C4-2B (cell line): Measurements from ENCODE around the gene SAP25.

Experiments
- H3K27ac ChIP-seq: fragments of 450-650 bp; 2 replicates; pipeline ENCODE4 v1.5.1; 2017
- ZFX ChIP-seq: fragments of 450-650 bp; IDR thresholded peaks from 2 replicates; pipeline ENCODE4 v1.6.1; 2017
- TF ChIP-seq, protein P1 (sequence below): fragments of 450-650 bp; conservative IDR thresholded peaks from 2 replicates; pipeline ENCODE4 v1.5.1; 2017; ENCODE audit warnings: mild to moderate bottlenecking

SAP25 gene

DNA sequence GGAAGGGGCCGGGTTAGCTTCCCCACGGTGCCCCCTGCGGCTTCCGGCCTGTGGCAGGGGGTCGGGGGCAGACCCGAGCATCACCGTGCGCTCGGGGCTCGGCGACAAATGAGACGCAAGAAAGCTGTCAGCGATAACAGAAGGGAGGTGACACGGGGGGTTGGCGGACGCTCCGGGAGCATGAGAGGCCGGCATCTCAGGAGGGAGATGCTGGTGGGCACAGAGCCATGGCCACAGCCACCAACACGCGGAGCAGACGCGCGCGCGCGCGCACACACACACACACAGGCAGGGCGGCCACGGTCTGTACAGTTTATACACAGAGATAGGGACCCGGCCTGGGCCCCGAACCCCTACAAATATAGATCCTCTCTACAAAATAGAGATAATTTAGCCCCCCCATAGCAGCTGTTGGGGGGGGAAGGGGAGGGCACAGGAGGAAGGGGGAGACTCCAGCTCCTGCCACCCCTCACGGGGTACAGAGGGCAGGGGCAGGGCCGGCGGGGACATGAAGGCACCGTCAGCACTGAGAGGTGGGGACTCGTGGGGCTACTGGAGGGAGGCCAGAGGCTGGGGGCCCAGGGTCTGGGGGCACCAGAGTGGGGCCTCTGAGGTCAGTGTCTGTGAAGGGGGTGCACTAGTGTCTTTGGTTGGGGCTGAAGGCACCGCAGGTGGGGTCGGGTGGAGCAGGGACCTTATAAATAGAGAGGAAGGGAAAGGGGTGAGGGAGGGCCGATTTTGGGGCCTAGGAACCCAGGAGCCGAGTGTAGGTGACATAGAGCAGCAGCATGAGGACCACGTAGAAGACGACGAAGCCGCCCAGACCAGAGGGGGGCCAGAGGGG, 884 bp upstream of the SAP25 start:
- H3K27ac ChIP-seq: no peak overlapping the region
- TF ChIP-seq, protein P1, sequence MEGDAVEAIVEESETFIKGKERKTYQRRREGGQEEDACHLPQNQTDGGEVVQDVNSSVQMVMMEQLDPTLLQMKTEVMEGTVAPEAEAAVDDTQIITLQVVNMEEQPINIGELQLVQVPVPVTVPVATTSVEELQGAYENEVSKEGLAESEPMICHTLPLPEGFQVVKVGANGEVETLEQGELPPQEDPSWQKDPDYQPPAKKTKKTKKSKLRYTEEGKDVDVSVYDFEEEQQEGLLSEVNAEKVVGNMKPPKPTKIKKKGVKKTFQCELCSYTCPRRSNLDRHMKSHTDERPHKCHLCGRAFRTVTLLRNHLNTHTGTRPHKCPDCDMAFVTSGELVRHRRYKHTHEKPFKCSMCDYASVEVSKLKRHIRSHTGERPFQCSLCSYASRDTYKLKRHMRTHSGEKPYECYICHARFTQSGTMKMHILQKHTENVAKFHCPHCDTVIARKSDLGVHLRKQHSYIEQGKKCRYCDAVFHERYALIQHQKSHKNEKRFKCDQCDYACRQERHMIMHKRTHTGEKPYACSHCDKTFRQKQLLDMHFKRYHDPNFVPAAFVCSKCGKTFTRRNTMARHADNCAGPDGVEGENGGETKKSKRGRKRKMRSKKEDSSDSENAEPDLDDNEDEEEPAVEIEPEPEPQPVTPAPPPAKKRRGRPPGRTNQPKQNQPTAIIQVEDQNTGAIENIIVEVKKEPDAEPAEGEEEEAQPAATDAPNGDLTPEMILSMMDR: no peak
- TF ChIP-seq ZFX: no peak

DNA sequence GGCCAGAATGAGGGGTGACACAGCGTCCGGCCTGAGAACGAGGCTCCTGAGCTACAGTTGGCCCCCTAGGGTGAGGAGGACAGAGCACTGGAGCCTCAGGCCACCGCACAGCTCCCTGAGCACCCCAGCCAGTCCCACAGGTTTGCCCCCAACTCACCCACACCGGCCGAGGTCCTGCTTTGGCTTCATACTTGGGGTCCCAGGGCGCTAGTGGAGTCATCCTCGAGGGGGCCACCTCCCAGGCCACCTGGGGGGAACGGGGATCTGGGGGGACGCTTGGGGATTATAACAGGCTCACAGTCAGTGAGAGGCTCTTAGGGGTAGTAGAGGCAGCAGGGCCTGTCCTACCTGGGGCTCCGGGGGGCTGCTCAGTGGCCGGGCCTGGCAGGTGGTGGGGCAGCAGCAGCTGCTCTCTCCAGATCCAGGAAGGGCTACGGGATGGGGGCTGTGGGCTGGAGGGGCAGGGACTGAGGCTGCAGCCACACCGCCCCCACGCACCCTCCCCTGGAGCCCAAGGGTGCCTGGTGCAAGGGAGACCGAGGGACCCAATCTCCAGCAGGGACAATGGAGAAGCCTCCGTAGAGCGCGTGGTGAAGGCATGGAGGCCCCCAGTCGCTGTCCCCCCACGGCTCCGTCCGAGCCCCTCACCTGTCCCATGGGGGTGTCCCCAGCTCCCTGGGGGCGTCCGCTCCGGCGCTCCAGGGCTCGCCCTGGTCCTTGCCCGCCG, 588 bp downstream of the SAP25 start:
- H3K27ac ChIP-seq: no peak overlapping the region
- TF ChIP-seq, protein P1: no peak
- no peak for TF ChIP-seq ZFX

DNA sequence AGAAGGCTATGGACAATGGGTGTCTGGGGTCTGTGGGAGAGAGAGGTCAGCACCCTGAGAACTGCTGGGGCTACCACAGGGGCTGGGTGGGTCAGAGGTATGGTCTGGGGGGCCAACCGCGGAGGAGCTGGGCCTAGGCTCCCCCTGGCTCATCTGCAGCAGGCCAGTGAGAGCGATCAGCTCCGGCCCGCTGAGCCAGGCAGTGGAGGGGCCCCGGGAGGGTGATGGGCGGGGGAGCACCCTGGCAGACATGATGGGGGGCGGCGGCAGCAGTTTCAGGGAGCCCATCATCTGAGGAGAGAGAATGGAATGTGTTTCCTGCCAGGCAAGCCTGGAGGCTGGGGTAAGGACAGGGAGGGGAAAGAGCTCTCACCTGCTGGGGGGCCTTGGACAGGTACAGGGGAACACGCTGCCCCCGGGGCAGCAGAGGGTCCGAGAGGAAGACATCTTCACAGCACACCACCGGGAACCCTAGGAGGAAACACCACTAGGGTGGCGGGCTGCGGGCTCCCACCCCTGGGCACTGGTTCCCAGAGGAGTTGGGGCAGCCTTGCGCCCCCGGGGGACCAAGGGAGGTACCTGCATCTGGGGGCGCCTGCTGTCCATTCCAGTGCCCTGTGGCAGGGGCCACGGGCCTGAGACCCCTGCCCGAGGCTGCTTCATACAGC, 1.3 kb downstream of the SAP25 start:
- no peak overlapping the region for H3K27ac ChIP-seq
- no peak for TF ChIP-seq ZFX

DNA sequence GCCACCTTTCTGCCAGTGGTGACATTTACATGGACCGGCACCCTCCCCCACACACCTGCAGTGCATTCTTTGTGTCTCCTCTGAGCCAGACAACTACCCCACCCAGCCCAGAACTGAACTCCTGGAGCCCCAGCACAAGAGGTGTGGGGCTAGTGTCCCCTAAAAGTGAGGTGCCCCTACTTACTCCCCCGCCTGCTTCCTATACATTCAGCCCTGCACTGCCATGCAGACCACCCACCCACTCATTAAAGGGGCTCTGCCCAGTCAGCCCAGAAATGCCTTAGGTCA, 1.9 kb downstream of the SAP25 start:
- no peak for TF ChIP-seq ZFX
- TF ChIP-seq, protein P1: no peak
- no peak overlapping the region for H3K27ac ChIP-seq

DNA sequence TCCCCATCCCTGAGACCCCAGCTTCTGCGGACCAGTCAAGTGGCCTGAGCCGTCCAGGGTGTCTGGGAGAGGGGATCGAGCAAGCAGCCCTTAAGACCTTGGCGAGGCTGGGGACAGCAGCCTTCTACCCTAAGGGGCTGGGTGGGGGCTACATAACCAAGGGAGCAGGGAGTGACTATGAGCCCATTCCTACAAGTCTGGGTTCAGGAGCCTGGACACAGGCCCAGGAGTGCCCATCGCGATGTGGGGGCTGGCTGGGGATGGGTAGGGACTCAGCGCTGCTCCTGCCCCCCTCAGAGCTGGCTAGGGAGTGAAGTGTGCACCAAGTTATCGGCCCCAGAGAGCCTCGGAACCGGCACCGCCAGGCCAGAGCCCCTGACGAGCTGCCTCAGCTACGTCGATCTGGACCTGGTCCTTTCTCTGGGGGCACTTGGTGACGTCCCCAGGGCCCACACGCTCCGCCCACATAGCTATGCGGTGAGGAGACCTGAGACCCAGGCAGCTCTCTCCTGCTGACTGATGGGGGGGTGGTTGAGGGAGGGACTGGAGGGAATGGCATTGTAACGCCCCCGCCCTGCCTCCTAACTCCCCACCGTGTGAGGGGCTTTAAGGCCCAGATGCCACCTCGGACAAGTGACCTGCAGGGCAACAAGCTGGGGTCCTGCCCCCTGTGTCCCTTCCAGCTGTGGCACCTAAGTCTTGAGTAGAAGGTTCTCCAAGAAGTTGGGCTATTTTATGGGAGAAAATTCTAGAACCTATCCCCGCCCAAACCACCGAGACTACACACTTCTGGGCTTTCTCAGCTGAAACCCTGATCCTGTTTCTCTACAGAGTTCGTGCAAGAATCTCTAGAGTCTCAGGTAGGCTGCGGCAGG, 2.5 kb downstream of the SAP25 start:
- no peak overlapping the region for H3K27ac ChIP-seq
- TF ChIP-seq, protein P1: no peak
- no peak for TF ChIP-seq ZFX

DNA sequence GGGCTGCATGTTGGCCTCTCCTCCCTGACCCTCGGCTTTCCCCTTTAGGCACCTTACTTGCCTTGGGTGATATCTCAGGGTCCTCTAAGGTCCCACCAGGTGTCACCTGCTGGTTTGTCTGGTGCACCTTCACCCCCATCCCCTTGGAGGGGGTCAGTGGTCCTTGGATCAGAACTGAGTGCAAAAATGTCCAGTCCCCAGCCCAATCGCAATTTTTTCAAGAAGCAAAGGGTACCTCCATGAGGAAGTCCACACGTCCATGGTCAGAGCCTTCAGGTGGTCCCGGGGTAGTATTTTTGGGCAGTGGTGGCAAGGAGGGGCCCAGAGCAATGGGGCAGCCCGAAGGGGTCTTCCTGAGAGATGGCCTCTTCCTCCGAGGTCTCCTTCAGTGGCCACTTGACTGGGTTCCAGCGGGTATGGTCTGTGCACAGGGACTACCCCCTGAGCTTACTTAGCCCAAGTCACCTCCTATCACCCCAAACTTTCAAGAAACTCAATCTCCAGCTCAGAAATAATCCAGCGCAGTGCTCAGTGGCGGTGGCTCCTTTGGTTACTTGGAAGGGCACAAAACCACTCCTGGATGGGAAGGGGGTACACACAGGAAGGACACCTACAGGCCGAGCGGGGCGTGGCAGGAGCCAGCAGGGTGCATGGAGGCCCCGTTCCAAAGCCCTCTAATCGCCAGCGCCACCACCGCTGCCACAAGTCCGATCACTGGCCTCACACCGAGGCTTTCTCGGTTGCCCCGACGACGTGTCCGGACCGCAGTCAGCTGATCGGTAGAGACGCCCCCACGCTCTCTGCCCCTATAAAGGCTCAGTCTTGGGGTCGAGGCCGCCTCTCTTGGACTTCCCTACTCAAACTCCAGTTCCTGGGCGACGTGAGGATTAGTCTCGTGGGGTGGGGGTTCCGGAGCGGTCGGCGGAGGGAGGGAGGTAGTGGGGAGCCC, 4.5 kb downstream of the SAP25 start:
- TF ChIP-seq, protein P1: peak; percentile 47
- no peak for TF ChIP-seq ZFX
- H3K27ac ChIP-seq: no peak overlapping the region
